Sigmoid colon (tissue), 4 donors: ENCODE results near the gene ATF1.
"Not testable (repeated sequence)": the region's sequence is repeated elsewhere in the genome, so short reads cannot be mapped to it uniquely, and the experiment has no call there.

Experiments
- POLR2A ChIP-seq, 2 donors: fragments of 450-650 bp; IDR thresholded peaks; one replicate each; pipeline ENCODE4 v1.6.1; 2016; ENCODE audit warnings: antibody characterized with exemption in 2 of 2, mild to moderate bottlenecking in 2 of 2, moderate library complexity in 2 of 2
- POLR2AphosphoS5 ChIP-seq, 4 donors: sonication (generic); formaldehyde crosslinking; IDR thresholded peaks; one replicate each; pipeline ENCODE4 v1.6.1; 2017; ENCODE audit warnings: antibody characterized with exemption in 4 of 4
- TF ChIP-seq, protein P1 (sequence below), 4 experiments: fragments of 450-650 bp in 3 of 4; fragments of 200-600 bp in 1 of 4; IDR thresholded peaks; one replicate each; pipeline ENCODE4 v1.5.1; 2016 to 2019; ENCODE audit warnings: antibody characterized with exemption in 4 of 4, mild to moderate bottlenecking in 3 of 4, moderate library complexity in 2 of 4

DNA sequence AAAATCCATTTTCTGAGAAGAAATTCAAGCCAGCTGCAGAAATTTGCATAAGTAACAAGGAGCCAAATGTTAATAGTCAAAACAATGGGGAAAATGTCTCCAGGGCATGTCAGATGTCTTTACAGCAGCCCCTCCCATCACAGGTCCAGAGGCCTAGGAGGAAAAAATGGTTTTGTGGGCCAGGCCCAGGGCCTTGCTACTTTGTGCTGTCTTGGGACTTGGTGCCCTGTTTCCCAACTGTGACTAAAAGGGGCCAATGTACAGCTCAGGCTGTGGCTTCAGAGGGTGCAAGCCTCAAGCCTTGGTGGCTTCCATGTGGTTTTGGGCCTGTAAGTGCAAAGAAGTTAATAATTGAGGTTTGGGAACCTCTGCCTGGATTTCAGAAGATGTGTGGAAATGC, 69.9 kb downstream of the ATF1 start:
- TF ChIP-seq POLR2AphosphoS5, POLR2A (IDR thresholded peaks at IDR 0.05): not testable (repeated sequence)
- TF ChIP-seq, protein P1, sequence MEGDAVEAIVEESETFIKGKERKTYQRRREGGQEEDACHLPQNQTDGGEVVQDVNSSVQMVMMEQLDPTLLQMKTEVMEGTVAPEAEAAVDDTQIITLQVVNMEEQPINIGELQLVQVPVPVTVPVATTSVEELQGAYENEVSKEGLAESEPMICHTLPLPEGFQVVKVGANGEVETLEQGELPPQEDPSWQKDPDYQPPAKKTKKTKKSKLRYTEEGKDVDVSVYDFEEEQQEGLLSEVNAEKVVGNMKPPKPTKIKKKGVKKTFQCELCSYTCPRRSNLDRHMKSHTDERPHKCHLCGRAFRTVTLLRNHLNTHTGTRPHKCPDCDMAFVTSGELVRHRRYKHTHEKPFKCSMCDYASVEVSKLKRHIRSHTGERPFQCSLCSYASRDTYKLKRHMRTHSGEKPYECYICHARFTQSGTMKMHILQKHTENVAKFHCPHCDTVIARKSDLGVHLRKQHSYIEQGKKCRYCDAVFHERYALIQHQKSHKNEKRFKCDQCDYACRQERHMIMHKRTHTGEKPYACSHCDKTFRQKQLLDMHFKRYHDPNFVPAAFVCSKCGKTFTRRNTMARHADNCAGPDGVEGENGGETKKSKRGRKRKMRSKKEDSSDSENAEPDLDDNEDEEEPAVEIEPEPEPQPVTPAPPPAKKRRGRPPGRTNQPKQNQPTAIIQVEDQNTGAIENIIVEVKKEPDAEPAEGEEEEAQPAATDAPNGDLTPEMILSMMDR (IDR thresholded peaks at IDR 0.05), result not testable (repeated sequence)
